ENCODE results near the gene DDX1. TPM values are rescaled to one million over a fixed set of nuclear protein-coding genes. Genes with fewer than 3 reads are reported as not detected.

DDX1 gene
- total RNA-seq, 1 donor from 2014 or later, result 89.9 TPM

GRCh38 chr2:15666861-15667808 lies 75.5 kb downstream of the DDX1 start:
- Mint-ChIP-seq H3K27me3 (ENCODE audit: low read depth) (peaks cover 6% of the 10 kb centered on the region), H3K4me3 (ENCODE audit: unreplicated experiment) (no peak overlapping the region), H3K9me3 (ENCODE audit: low read depth) (peaks cover 6% of the 10 kb centered on the region), H3K36me3 (ENCODE audit: low read depth) (no peaks in the 10 kb centered on the region), H3K4me1 (ENCODE audit: low read depth) (peaks cover 19% of the 10 kb centered on the region), H3K27ac (ENCODE audit: unreplicated experiment) (no peak overlapping the region)
- TF ChIP-seq, protein P1, sequence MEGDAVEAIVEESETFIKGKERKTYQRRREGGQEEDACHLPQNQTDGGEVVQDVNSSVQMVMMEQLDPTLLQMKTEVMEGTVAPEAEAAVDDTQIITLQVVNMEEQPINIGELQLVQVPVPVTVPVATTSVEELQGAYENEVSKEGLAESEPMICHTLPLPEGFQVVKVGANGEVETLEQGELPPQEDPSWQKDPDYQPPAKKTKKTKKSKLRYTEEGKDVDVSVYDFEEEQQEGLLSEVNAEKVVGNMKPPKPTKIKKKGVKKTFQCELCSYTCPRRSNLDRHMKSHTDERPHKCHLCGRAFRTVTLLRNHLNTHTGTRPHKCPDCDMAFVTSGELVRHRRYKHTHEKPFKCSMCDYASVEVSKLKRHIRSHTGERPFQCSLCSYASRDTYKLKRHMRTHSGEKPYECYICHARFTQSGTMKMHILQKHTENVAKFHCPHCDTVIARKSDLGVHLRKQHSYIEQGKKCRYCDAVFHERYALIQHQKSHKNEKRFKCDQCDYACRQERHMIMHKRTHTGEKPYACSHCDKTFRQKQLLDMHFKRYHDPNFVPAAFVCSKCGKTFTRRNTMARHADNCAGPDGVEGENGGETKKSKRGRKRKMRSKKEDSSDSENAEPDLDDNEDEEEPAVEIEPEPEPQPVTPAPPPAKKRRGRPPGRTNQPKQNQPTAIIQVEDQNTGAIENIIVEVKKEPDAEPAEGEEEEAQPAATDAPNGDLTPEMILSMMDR (IDR thresholded peaks at IDR 0.05), result no peak
- DNase-seq (ENCODE audit: low spot score), result no peak

DNA sequence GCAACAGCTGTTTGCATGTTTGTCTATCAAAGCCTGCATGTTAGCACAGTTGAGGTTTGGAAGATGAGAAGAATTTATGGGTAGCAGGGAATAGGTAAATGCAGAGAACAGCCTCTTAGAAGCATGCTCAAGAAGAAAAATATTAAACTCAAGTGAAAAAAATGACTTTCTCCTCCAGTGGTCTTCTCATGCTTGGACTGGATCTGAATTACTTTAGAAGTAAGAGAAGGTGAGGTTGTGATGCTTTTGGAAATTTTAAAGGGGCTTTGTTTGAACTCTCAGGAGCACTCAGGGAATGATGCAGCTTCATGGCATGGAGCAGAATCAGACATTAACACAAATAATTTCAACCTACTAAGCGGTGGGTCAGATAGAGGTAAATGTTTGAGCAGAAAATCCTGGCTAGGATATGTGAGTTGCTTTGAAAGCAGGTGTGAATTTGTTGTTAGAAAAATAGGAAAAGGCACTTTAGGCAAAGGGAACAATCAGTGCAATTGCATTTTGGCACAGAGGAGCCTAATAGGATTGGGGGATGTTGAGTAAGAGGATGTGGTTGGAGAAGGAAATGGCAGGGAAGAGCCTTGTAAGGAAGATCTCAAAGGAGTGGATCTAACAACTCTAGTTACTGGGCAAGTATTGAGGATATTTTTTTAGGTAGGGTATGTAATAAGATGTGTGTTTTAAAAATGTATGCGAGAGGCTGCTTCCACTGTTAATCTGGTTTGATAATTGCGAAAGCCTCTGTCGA lies 76.3 kb downstream of the DDX1 start:
- Mint-ChIP-seq H3K4me1 (ENCODE audit: low read depth) (peaks cover 19% of the 10 kb centered on the region), H3K27me3 (ENCODE audit: low read depth) (peaks cover 6% of the 10 kb centered on the region), H3K27ac (ENCODE audit: unreplicated experiment) (peak overlapping the region; percentile 5), H3K4me3 (ENCODE audit: unreplicated experiment) (no peak overlapping the region), H3K9me3 (ENCODE audit: low read depth) (peaks cover 6% of the 10 kb centered on the region), H3K36me3 (ENCODE audit: low read depth) (peaks cover 1% of the 10 kb centered on the region)
- TF ChIP-seq, protein P1 (IDR thresholded peaks at IDR 0.05), result no peak
- no peak for DNase-seq (ENCODE audit: low spot score)

DNA sequence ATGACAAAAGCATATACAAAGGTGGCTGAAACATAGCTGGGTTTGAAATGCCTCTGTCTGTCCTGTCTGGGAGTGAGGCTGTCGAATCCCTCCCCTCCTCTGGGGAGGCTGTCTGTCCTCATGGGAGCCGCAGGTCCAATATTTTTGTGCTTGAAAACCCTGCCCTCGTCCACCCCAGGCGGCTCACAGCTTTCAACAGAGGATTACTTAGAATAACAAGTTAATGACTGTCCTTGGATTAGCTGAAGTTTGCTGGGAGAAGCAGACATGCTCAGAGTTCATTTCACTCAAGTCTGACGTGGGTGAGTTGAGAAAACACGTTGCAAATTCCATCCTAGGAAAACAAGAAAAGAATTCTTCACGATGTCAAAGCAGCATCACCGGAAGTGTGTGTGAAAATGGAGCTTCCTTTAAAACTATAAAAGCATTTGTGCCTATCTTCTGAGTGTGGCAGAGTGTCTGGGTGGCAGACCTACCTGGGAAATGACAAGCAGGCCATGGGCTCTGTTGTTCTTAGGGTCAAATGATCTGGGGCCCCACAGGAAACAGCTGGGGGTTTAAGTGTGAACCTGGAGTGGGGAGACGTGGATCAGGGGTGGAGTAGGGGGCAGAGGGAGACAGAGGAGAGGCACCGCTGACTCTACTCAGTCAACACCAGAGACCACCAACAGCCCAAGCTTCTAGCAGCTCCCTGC lies 77.1 kb downstream of the DDX1 start:
- H3K4me1 Mint-ChIP-seq (ENCODE audit: low read depth), result peaks cover 23% of the 10 kb centered on the region
- peaks cover 4% of the 10 kb centered on the region for H3K9me3 Mint-ChIP-seq (ENCODE audit: low read depth)
- no peak for DNase-seq (ENCODE audit: low spot score)
- H3K4me3 Mint-ChIP-seq (ENCODE audit: unreplicated experiment), result no peak overlapping the region
- peaks cover 1% of the 10 kb centered on the region for H3K36me3 Mint-ChIP-seq (ENCODE audit: low read depth)
- TF ChIP-seq, protein P1 (IDR thresholded peaks at IDR 0.05), result no peak
- peaks cover 7% of the 10 kb centered on the region for H3K27me3 Mint-ChIP-seq (ENCODE audit: low read depth)
- peak overlapping the region; percentile 5 for H3K27ac Mint-ChIP-seq (ENCODE audit: unreplicated experiment)

GRCh38 chr2:15669375-15669910 lies 77.8 kb downstream of the DDX1 start:
- Mint-ChIP-seq H3K36me3 (ENCODE audit: low read depth) (peaks cover 1% of the 10 kb centered on the region), H3K27ac (ENCODE audit: unreplicated experiment) (no peak overlapping the region), H3K4me1 (ENCODE audit: low read depth) (peaks cover 26% of the 10 kb centered on the region), H3K4me3 (ENCODE audit: unreplicated experiment) (no peak overlapping the region), H3K9me3 (ENCODE audit: low read depth) (no peaks in the 10 kb centered on the region), H3K27me3 (ENCODE audit: low read depth) (peaks cover 7% of the 10 kb centered on the region)
- DNase-seq (ENCODE audit: low spot score), result no peak
- TF ChIP-seq, protein P1 (IDR thresholded peaks at IDR 0.05), result no peak

Measured in chondrocyte (in vitro differentiated cells).